HG03469 (cell line): ENCODE results near the gene CNTN1.
"Not testable (repeated sequence)": the region's sequence is repeated elsewhere in the genome, so short reads cannot be mapped to it uniquely, and the experiment has no call there.

ENCODE experiments used
- ATAC-seq: cut with Tn5 transposase; IDR thresholded peaks from one replicate; pipeline ENCODE4 v1.9.1; 2021; ENCODE audit warnings: mild to moderate bottlenecking, moderate library complexity, moderate number of reproducible peaks; ENCODE audit not compliant: unreplicated experiment

The CNTN1 gene

GRCh38 chr12:40697566-40698259 lies 5.5 kb downstream of the CNTN1 start:
- ATAC-seq: no peak

- ATAC-seq: peak; percentile 76
Measured at GRCh38 chr12:40701756-40702155, 9.5 kb downstream of the CNTN1 start.

GRCh38 chr12:40711121-40711520 lies 18.9 kb downstream of the CNTN1 start:
- no peak for ATAC-seq

- ATAC-seq: no peak
Measured at GRCh38 chr12:40714636-40715035, 22.4 kb downstream of the CNTN1 start.

GRCh38 chr12:40716037-40716436 lies 23.8 kb downstream of the CNTN1 start:
- ATAC-seq: no peak

- no peak for ATAC-seq
Measured at GRCh38 chr12:40717576-40717975, 25.3 kb downstream of the CNTN1 start.

GRCh38 chr12:40718878-40719372 lies 26.7 kb downstream of the CNTN1 start:
- ATAC-seq: no peak

- ATAC-seq: no peak
Measured at GRCh38 chr12:40723001-40723400, 30.8 kb downstream of the CNTN1 start.

- ATAC-seq: no peak
Measured at GRCh38 chr12:40726366-40726765, 34.1 kb downstream of the CNTN1 start.

GRCh38 chr12:40727774-40728483 lies 35.7 kb downstream of the CNTN1 start:
- ATAC-seq: no peak

- no peak for ATAC-seq
Measured at GRCh38 chr12:40730281-40730680, 38.0 kb downstream of the CNTN1 start.

- no peak for ATAC-seq
Measured at GRCh38 chr12:40733871-40734270, 41.6 kb downstream of the CNTN1 start.

GRCh38 chr12:40734276-40734675 lies 42.0 kb downstream of the CNTN1 start:
- ATAC-seq: no peak

GRCh38 chr12:40735551-40736230 lies 43.5 kb downstream of the CNTN1 start:
- no peak for ATAC-seq

- ATAC-seq: not testable (repeated sequence)
Measured at GRCh38 chr12:40737416-40737815, 45.2 kb downstream of the CNTN1 start.

GRCh38 chr12:40738856-40739255 lies 46.6 kb downstream of the CNTN1 start:
- ATAC-seq: no peak

- ATAC-seq: no peak
Measured at GRCh38 chr12:40742041-40742440, 49.8 kb downstream of the CNTN1 start.

GRCh38 chr12:40745386-40745785 lies 53.1 kb downstream of the CNTN1 start:
- no peak for ATAC-seq

GRCh38 chr12:40749863-40750262 lies 57.6 kb downstream of the CNTN1 start:
- no peak for ATAC-seq

- ATAC-seq: no peak
Measured at GRCh38 chr12:40752011-40752410, 59.8 kb downstream of the CNTN1 start.

GRCh38 chr12:40760821-40761220 lies 68.6 kb downstream of the CNTN1 start:
- no peak for ATAC-seq

- ATAC-seq: no peak
Measured at GRCh38 chr12:40762072-40762471, 69.8 kb downstream of the CNTN1 start.
